Mononuclear cell (primary cell): ENCODE measurements around the gene DCUN1D3. TPM values are rescaled to one million over a fixed set of nuclear protein-coding genes. Genes with fewer than 3 reads are reported as not detected.

Experiments
- H3K27me3 ChIP-seq: 2 replicates; pipeline ENCODE4 v1.6.0; 2011; ENCODE audit warnings: low read length, control low read depth; ENCODE audit not compliant: insufficient read depth
- H3K4me1 ChIP-seq: 2 replicates; pipeline ENCODE4 v1.5.1; 2011; ENCODE audit warnings: mild to moderate bottlenecking, low read length, control low read depth; ENCODE audit not compliant: insufficient read depth
- H3K4me3 ChIP-seq: 2 replicates; pipeline ENCODE4 v1.5.1; 2011; ENCODE audit warnings: mild to moderate bottlenecking, low read length, moderate library complexity
- H3K9me3 ChIP-seq: 2 replicates; pipeline ENCODE4 v1.5.1; 2011; ENCODE audit warnings: low read depth, mild to moderate bottlenecking, control low read depth, low read length
- total RNA-seq: library from RNA; depleted of rRNA; stranded (reverse); fragments of >200 nt; gene quantifications from one replicate; pipeline ENCODE4 v1.2.3, GENCODE V29; 2012

Gene DCUN1D3
- total RNA-seq, 1 donor = 7.1 TPM

DNA sequence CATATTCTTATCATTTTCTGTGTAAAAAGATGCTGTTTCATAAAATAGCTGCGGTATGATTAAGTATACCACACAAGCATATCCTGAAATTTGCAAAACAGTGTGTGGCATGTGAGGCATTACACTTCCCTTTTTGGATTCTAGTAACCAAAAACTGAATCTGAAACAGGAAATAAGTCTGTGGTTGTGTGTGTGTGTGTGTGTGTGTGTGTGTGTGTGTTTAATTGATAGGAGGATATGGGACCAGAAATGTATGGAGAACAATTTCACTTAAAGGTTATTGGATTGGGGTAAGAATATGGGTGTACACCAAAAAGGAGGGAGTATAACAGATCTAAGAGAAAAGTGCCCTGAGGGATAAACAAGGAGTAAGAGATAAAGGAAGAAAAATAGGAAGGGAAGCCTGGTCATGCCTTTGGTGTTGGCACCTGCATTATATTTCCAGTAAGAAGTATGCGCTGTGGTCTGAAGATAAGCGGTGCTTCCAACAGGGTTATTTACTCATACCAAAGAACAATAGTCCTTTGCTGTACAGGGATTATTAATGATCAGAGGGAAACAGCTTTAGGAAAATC, 4.4 kb upstream of the DCUN1D3 start:
- H3K27me3 ChIP-seq = no peaks in the 10 kb centered on the region
- H3K4me3 ChIP-seq = no peak overlapping the region
- no peaks in the 10 kb centered on the region for H3K9me3 ChIP-seq
- H3K4me1 ChIP-seq = peaks cover 60% of the 10 kb centered on the region

DNA sequence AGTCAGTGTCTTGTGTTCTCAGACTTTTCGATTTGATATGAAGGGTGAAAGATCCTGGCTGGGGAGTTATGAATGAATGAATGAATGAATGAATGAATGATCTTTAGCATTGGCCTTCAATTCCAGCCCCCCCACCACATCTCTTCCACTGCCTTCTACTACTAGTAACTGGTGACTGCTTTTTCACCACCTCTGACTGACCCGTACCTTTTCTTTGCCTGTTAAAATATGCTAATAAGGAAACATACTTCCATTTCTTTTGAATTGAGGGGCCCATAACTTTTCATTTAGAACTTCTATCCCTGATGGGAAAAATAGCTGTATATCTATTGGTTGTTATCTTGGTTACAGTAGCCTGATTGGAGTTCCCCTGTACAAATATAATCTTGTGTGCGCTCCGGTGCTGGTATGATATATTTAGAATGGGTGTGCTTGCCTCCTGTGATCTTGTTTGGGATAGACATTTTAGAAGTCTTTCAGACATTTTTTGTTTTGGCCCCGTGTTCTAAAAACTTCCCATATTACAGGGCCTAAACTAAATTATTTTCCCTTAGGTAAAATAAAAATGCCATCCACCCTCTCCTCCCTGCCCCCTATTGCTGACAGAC, 3.8 kb upstream of the DCUN1D3 start:
- Histone ChIP-seq H3K9me3 (no peaks in the 10 kb centered on the region), H3K4me3 (no peak overlapping the region), H3K4me1 (peaks cover 65% of the 10 kb centered on the region), H3K27me3 (no peaks in the 10 kb centered on the region)

DNA sequence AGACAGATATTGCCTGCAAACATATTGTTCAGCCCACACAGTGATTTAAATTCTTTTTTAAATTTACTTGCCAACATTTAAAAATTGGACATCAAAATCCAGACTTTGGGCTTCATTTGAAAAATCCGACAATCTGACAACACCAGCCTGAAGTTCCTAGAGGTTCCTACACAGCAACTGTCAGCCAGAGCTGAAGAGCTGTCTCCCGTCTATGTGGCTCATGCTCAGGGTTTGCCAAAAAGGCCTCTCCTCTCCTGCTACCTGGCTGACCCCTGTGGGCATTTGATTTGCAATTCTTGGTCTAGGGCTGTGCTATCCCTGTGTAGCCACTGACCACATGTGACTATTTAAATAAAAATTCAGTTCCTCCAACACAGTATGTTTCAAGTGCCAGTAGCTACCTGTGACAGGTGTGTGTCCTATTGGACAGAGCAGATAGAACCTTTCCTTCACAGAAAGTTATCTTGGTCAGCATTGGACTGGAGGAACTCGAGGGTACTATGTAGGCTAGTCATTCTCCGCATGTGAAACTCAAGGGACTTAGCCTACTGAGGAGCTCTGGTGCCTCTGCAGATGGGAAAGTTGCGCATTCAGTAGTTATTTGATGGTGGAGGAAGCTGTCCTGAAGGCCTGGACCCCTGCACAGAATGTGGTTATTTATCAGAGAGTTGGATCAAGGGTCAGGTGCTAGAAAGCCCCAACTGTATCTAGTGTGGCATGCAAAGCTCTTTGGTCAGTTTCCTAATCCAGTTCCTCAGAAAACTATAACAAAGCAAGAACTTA, 3.1 kb upstream of the DCUN1D3 start:
- Histone ChIP-seq H3K4me1 (peaks cover 66% of the 10 kb centered on the region), H3K4me3 (no peak overlapping the region), H3K9me3 (no peaks in the 10 kb centered on the region), H3K27me3 (no peaks in the 10 kb centered on the region)

DNA sequence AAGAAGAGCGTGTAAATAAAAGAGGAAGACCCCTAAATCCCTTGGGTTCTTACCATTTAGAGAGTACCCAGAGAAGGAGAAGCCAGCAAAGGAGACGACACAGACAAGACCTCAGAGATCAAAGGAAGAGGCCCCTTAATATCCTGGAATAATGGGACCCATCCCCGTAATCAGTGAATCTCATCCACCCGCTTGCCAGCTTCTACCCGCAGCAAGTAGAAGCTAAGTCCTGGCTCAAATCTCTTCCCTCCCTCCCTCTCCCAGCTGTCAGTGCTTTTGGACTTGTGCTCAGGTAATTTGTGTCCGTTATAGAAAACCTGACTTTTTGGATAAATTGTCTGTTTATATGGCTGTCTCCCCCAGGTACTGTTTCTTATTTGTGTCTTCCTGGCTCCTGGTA, 2.3 kb upstream of the DCUN1D3 start:
- H3K4me1 ChIP-seq = peaks cover 68% of the 10 kb centered on the region

DNA sequence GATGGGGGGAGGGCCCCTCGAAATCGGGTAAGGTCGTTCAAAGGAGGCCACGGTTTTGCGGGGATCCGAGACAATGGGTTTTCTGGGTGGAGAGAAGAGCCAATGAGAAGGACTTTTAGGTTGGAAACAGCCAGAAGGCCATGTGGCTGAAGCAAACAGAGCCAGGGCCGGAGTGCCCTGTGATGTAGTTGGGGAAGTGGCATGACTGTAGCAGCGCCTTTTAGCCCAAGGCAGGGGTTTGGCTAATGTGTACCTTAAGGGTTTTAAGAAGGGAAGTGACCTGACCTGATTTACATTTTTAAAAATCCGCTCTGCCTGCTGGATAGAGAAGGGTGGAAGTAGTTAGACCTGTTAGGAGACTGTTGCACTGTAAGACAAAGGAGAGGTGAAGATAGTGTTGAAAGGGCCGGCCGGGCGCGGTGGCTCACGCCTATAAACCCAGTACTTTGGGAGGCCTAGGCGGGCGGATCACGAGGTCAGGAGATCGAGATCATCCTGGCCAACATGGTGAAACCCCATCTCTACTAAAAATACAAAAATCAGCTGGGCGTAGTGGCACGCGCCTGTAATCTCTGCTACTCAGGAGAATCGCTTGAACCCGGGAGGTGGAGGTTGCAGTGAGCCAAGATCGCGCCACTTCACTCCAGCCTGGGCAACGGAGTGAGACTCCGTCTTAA, 1.4 kb upstream of the DCUN1D3 start:
- Histone ChIP-seq H3K4me3 (peak overlapping the region; percentile 86), H3K27me3 (no peaks in the 10 kb centered on the region), H3K9me3 (no peaks in the 10 kb centered on the region), H3K4me1 (peaks cover 68% of the 10 kb centered on the region)

More for the DNA sequence above, 2.3 kb upstream of the DCUN1D3 start:
- Histone ChIP-seq H3K27me3 (no peaks in the 10 kb centered on the region), H3K9me3 (no peaks in the 10 kb centered on the region), H3K4me3 (no peak overlapping the region)

DNA sequence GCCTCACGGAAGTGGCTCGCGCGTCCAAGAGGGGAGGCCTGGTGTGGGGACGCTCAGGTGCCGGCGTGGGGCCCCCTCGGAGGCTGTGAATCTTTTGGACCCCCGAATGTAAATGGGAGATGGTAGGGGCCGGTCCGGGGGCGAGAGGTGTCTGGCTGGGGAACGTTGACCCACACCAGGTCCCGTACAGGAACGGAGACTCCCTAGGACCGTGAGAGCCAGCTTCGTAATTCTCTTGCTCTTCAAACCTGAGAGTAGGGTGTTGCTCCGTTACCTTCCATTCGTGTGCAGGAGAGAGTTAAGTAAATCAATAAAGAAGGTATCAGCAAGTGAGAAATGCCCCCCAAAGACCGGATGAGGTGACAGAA, 894 bp upstream of the DCUN1D3 start:
- Histone ChIP-seq H3K27me3 (no peaks in the 10 kb centered on the region), H3K4me1 (peaks cover 63% of the 10 kb centered on the region), H3K4me3 (peak overlapping the region; percentile 86), H3K9me3 (no peaks in the 10 kb centered on the region)

DNA sequence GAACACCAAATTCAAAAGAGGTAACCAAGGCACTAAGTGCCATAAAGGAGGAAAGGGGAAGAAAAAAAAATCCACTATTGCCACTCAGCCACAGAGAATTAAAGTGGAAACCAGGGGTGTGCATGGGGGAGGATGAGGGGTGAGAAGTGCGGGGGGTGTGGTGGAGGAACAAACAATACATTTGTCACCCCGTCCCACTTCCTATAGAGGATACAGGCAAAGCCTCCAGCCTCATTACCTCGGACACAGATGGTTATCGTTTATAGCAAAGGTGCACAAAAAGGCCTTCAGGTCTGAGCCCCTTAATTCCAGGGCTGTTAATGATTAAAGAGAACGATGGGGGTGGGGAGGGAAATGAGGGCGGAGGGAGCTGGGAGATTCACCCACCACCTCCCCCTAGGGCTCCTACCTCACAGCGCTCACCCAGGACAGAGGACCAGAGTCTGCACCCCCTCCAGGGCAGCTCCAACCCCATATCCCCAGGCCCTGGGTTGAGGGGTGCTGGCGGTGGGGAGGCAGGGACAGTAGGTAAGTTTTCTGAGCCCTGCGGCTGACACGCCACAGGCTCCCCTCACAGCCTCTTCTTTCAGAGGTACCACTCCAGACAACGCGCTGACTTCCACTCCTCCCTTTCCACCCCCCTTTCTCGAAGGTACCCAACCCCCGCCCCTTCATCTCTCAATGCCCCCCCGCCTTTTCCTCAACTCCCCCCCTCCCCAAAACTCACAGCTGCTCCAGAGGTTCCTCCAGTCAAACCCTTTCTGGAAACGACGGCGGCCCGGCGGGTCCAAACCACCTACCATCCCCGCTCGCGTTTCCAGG, 470 bp downstream of the DCUN1D3 start:
- no peaks in the 10 kb centered on the region for H3K27me3 ChIP-seq
- peak overlapping the region; percentile 86 for H3K4me3 ChIP-seq
- peaks cover 50% of the 10 kb centered on the region for H3K4me1 ChIP-seq
- no peaks in the 10 kb centered on the region for H3K9me3 ChIP-seq

DNA sequence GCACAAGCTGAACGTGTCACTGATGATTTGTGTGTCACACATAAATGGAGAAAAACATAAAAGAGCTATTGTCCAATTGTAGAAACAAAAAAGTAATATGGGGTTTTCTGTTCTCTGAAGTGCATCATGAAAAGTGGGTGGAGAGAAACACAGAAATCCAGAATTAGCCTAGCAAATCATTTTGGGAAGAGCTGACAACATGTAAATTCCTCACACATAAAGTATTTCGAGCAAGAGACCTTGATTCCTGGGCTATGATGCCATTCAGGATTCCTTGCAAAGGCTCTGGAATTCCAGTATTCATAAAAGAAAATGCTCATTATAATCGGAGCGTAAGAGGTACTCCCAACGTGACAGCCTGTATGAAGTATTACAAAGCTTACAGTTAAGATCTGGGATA, 1.1 kb downstream of the DCUN1D3 start:
- Histone ChIP-seq H3K27me3 (no peaks in the 10 kb centered on the region), H3K4me3 (no peak overlapping the region), H3K4me1 (peaks cover 44% of the 10 kb centered on the region), H3K9me3 (no peaks in the 10 kb centered on the region)

DNA sequence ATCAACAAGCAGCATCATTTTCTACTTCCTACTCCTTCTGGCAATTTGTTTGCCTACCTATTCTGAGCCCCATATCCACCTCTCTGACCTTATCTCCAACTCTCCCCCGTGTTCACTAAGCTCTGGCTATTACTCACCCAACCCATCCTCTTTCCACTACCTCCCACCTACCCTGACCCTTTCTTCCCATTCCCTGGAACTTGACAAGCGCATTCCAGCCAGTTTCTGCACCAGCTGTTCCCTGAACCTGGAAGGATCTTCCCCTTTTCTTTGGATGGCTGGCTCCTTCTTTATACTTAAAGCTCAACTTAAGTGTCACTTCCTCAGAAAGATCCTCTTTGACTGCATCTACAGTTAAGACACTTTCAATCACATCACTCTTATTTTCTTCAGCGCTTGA, 2.2 kb downstream of the DCUN1D3 start:
- H3K27me3 ChIP-seq = no peaks in the 10 kb centered on the region
- no peaks in the 10 kb centered on the region for H3K9me3 ChIP-seq
- no peak overlapping the region for H3K4me3 ChIP-seq
- peaks cover 33% of the 10 kb centered on the region for H3K4me1 ChIP-seq

DNA sequence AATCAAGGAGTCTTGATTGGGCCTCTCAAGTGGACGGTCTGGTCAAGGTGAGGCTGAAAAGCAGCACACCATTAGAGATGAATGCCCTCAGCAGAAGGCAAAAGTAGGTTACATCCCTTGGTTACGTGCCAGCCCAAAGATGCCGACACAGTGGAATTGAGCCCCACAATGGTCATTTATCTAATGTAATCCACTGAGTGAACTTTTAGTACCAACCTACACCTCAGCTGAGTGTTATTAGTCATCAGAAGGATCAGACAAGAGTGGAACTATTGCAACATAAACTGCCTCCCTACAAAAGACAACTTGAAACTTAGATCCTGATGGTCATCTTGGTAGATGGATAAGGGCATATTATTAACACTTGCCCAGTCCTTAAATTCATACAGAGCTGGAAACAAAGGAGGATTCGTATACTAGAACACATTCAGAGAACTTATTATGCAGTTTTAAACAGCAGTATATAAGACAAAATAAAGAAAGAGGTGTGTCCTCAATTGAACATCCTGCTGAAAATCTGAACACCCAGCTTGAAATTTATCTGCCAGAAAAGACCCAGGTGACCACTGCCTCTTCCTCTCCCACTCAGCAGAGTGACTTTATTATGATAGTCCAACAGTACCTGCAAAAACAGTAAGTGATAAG, 2.8 kb downstream of the DCUN1D3 start:
- Histone ChIP-seq H3K4me1 (peaks cover 28% of the 10 kb centered on the region), H3K4me3 (no peak overlapping the region), H3K9me3 (no peaks in the 10 kb centered on the region), H3K27me3 (no peaks in the 10 kb centered on the region)

DNA sequence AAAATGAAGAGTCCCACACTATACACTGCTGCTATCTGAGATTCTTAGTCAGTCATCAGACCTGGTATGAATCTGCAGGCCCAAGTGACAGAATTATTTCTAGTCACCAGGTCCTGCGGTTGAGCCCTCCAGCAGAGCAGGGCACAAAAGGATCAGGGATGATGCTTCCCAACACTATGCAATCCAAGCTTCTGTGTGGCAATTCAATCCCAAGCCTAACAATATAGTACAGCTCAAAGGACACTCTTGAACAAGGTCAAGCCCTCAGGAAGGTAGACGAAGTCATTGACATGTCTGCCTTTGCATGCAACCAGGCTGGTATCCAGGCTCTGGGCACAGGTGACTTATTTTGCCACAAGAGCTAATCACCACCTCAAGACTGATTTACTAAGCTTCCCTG, 5.8 kb downstream of the DCUN1D3 start:
- H3K4me3 ChIP-seq = no peak overlapping the region
- H3K27me3 ChIP-seq = no peaks in the 10 kb centered on the region
- no peaks in the 10 kb centered on the region for H3K9me3 ChIP-seq
- peaks cover 10% of the 10 kb centered on the region for H3K4me1 ChIP-seq

DNA sequence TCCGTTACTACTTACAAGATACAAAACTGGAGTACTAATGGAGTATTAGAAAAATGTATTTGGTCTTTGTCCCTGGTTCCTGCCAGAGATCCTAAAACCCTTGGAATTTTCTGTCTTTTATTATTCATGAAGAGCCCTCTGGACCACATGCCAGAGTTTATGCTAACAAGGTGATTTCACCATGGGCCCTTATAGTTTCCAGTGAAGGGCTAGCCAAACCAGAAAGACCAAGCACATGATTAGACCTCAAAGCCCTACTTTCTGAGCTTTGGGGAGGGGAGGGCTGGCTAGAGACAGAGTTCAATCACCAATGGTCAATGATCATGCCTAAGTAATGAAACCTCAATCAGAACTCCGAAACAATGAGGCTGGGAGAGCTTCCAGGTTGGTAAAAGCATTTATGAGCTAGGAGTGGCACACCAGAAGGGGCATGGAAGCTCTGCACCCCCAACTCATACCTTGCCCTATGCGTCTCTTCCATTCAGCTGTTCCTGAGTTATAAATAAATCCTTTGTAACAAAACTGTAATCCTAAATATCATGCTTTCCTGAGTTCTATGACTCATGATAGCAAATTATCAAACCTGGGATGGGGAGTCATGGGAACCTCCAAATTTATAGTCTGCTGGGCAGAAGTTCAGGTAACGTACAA, 10.4 kb downstream of the DCUN1D3 start:
- Histone ChIP-seq H3K4me1 (no peaks in the 10 kb centered on the region), H3K4me3 (no peak overlapping the region), H3K27me3 (no peaks in the 10 kb centered on the region), H3K9me3 (no peaks in the 10 kb centered on the region)

DNA sequence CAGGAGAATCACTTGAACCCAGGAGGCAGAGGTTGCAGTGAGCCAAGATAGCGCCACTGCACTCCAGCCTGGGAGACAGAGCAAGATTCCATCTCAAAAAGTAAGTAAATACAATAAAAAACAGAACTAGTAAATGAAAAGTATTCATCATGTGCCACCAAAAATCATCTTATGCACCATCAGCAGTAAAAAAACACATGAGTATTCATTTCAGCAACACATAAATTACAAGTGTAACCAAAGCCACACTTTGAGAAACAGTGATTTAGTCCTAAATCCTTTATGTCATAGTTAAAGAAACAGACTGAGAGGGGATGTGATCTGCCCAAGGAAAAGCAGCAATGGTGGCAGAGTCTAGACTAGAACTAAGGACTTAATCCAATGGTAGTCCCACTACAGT, 13.0 kb downstream of the DCUN1D3 start:
- Histone ChIP-seq H3K4me1 (peaks cover 5% of the 10 kb centered on the region), H3K4me3 (no peak overlapping the region), H3K9me3 (no peaks in the 10 kb centered on the region), H3K27me3 (no peaks in the 10 kb centered on the region)

DNA sequence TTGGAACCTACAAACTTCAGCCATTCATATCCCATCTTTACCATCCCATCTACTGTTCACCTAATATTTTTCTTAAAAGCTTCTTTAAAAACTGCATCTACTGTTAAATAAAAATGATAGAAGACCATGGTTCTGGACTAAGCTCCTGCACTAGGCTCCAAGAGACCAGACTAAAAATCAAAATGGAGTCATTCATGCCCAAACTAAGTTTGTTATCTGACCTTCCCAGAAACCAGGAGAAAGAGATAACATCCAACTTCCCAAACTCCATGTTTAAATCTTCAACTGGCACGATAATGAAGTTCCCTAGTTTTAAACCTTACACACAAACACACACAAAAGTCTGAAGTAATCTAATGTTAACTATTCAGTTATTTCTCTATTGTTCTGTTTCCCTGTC, 13.8 kb downstream of the DCUN1D3 start:
- Histone ChIP-seq H3K9me3 (no peaks in the 10 kb centered on the region), H3K27me3 (no peaks in the 10 kb centered on the region), H3K4me1 (peaks cover 12% of the 10 kb centered on the region), H3K4me3 (no peak overlapping the region)
